GM11168 (cell line): ENCODE measurements around the gene PPM1M.

Experiments
- in situ Hi-C: fragments of 300-500 bp; cut with MboI; formaldehyde crosslinking; loops from one replicate; pipeline ENCODE4 v1.12.0; 2022; ENCODE audit warnings: low sequenced_read_pairs; ENCODE audit not compliant: unreplicated experiment

Gene PPM1M

DNA sequence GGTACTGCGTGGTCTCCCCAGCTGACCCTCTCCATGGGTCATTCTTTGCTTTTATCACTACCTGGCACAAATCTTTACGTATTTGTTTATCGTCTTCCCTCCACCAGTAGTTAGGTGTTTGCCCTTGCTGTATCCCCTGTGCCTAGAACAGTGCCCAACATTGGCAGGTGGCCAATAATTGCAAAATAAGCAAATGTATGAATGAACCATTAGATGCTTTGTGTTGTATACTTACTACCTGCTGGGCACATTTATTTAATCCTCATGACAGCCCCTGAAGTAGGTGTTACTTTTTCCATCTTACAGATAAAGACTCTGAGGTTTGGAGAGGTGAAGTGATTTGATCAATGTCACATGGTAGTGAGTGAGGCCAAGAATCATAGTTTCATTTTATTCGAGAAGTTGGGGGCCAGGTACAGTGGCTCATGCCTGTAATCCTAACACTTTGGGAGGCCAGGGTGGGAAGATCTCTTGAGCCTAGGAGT is 4.6 kb upstream of the PPM1M start:
- in situ Hi-C loops: no loop called here

DNA sequence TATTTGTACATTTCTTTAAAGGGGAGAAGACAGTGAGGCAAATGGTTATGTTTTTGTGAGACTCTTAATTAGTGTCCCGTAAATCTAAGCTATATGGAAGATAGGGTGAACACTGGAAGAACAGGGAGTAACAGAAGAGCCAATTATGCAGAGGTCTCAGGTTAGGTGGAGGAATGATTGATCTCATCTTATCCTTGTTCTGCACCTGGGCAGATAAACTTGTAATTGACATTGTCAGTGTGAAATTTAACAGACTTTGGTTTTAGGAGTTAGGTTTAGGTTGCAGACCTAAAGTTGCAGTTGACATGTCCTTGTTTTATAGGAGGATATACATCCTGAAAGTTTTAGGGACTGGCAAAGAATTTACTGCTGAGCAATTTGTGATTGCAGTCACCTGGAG is 3.5 kb upstream of the PPM1M start:
- in situ Hi-C loops: no loop called here

DNA sequence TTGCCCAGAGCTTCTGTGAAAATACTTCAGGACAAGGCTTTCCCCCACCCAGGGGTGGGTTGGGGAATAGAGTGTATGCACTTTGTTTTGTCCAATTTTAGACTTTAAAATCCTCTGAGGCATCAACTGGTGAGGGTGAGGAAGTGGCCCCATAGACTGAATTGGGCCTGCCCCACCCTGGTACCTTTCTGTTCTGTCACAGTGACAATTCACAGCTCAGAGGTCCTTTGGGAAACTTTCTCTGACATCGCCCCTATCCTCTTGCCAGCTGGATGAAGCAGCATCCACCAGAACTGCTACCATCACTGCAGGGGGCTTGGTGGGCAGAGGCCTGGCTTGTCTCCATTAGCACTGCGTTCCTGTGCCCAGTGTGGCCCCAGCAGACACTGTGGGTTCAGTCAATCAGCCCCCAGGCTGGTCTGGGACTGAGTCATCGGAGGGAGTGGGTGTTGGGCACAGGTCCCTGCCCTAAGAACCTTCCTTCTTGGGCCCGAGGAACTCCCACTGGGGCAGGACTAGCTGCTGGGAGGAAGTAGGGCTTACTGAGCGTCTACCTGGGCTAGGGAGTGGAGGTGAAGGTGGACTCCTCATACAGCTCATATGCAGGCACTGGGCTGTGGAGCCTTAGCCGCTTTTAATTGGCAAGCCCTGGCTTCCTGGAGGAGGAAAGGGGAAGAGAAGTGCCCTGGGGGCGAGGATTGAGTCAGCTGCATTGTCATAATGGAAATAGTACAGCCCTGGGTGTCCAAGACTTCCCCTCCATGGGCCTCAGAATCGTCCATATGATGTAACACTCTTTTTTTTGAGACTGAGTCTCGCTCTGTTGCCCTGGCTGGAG is 1.5 kb upstream of the PPM1M start:
- in situ Hi-C loops: no loop called here

DNA sequence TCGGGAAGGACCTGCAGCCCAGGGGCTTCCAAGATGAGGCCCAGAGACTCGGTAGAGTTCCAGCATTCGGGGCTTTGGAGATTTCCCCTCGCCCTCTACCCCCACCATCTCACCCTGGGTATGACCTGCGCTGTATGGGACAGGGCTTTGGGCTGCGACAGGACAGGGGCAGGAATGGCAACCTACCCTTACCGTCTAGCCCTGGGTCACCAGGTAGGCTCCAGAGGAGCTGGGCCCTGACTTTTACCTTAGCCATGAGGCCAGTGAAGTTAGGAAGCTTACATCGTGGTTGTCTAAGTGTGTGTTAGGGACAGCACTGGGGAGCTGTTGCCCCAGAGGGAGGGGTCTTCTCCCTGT is 683 bp downstream of the PPM1M start:
- in situ Hi-C loops: no loop called here

DNA sequence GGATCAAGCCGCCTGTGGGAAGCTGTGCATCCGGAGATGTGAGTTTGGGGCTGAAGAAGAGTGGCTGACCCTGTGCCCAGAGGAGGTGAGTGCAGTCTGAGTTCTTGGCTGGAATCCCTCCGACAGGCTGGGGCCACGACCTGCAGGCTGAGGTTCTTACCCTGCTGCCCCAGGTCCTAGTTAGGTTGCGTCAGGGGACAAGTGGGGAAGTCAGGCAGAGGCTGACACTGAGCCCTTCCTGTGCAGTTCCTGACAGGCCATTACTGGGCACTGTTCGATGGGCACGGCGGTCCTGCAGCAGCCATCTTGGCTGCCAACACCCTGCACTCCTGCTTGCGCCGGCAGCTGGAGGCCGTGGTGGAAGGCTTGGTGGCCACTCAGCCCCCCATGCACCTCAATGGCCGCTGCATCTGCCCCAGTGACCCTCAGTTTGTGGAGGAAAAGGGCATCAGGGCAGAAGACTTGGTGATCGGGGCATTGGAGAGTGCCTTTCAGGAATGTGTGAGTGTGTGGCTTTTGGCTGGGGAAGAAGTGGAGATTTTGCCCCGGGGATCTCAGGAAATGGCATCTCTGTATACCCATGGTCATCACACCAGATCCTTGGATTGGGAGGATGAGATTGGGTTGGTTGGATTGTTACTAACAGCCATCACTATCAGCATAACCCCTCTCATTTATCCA is 1.3 kb downstream of the PPM1M start:
- in situ Hi-C loops: no loop called here

DNA sequence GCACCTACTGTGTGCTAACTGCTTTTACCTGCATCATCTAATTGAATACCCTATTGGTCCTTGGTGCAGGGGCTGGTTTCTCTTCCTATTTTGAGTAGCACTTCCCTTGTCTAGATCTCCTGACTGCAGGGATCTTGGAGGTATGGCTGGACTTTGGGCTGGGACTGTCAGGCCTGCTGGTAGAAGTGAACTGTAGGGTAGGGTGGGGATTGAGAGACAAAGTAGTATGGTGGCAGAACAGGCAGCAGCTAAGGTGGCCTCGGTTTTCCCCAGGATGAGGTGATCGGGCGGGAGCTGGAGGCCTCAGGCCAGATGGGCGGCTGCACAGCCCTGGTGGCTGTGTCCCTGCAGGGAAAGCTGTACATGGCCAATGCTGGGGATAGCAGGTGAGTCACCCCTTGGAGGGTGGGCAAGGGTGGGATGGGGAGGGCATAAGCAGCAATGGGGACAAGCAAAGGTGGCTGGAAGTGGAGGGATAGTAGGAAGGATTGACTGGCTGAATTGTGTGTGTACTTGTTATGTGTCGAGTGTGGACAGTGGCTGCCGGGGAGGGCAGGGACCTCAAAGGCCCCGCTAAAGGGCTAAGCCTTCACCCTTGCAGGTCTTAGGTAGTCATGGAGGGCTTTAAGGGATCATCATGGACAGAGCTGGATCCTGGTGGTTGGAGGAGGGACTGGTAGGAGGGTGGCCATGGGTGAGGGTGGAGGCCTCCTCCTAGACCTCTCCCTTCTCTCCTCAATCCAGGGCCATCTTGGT is 2.0 kb downstream of the PPM1M start:
- in situ Hi-C loops: no loop called here

DNA sequence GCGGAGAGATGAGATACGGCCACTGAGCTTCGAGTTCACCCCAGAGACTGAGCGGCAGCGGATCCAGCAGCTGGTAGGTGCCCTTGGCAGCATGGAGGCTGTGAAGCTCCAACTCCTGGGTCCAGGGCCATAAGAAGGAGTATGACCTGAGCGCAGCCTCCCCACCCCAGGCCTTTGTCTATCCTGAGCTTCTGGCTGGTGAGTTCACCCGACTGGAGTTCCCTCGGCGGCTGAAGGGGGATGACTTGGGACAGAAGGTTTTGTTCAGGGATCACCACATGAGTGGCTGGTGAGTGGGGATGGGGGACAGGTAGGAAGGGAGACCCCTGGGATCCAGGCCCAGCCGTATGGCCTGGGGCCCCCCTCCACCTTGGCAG is 2.6 kb downstream of the PPM1M start:
- in situ Hi-C loops: no loop called here

DNA sequence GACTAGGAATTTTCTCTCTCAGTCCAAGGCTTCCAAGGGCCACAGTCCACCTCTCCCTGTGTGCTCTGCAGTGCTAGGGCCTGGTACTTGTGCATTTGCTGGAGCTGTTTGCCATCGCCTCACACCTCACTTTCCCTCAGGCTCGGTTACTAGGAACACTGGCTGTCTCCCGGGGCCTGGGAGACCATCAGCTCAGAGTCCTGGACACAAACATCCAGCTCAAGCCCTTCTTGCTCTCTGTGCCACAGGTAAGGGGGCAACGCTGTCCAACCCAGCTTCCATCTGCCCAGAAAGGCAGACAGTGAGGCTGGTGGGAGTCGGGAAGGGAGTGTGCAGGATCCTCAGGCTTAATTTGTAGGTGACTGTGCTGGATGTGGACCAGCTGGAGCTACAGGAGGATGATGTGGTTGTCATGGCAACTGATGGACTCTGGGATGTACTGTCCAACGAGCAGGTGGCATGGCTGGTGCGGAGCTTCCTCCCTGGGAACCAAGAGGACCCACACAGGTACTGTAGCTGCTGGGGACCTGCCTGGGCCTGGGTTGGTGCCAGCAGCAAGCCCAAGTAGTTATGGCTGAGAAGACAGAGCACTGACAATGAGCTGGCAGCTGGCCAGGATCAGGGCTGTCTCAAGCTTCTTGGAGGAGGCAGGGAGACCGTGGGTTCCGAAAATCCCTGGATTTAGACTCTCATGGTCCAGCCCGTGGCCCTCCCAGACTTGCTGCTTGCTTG is 3.4 kb downstream of the PPM1M start:
- in situ Hi-C loops: no loop called here

DNA sequence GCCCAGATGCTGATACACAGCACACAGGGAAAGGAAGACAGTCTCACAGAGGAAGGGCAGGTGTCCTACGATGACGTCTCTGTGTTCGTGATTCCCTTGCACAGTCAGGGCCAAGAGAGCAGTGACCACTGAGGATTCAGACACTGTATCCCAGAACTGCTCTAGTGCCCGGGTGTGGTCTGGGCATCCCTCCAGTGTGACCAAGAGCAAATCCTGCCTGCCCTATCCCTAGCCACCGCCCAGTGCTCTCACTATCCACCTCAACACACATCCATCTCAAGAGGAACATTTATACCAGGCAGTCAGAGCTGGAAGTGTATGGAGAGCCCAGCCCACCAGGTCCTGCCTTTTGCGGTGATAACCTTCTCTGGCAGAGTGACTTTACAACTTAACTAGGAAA is 4.1 kb downstream of the PPM1M start:
- in situ Hi-C loops: no loop called here

DNA sequence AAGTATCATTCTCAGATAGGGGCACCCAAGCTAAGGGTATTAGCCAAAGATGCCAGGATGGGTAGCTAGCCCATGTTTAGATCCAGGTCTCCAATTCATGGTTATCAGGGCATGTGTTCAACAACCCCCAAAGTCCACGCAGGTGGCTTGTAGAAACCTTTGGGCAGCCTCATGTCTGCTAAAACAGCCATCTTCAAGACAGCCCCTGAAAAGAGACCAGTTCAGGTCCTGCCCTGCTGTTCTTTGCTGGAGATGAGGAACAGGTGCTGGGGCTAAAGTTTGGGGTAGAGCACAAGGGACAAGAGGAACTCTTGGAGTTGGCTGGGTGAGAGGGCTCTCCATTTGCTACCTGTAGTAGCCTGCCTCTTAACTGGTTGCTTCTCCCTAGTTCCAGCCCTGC is 4.6 kb downstream of the PPM1M start:
- in situ Hi-C loops: no loop called here

DNA sequence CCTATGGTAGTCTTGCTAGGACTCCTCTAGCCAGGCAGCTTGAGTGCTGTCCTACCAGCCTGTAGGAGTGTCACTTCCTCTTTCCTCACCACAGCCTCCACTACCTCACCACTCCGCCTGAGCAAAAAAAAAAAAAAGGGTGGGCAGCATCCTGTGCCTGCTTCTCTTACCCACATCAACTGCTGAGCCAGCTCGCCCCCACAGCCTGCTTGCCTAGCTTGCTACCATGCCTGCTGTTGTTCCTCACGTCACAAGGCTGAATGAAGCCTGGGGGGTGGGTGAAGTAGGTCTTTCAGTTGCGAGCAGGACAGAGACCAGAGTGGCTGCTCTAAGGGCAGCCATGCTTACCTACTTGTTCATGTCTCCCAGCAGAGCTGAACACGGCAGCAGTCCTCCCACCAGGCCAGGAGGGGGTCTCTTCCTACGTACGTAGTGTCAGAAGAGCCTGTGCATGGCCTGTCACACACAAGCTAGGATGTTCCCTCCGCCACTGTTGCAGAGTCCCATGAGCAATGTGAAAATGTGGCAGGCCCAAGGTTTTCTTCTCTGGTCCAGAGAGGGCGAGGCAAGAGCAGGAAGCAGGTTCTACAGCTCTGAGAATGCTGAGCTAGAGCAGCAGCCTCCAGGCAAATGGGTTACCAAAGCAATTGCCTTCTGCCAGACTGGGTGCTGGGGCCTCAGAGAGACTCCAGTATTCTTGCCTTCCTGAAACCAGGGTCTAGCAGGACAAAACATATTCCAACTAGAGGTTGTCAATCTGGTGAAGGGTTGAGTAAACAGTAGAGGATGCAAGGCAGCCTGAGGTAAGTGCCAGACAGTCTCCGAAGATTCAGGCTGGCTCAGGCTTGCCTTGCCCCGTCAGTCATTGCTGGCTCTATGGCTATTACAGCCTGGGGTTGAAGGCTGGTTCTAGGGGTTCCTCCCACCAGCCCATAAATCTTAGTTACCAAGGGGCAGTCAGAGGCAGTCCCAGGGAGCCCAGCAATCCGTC is 8.1 kb downstream of the PPM1M start:
- in situ Hi-C loops: no loop called here

DNA sequence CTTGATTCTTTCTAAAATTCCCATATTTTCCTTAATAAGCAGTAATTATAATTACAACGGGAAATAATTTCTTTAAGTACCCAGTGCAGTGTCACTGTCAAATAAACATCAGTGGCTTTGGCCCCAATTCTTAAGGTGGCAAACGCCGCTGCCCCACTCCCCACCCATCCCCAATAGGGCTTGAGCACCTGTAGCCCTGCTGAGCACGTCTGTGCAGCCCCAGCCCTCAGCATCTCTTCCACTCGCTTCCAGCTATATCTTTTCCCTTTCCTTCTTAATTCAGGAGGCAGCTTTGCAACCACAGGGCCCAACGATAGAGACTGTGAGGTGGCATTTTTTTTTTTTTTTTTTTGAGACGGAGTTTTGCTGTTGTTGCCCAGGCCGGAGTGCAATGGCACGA is 9.0 kb downstream of the PPM1M start:
- in situ Hi-C loops: no loop called here

DNA sequence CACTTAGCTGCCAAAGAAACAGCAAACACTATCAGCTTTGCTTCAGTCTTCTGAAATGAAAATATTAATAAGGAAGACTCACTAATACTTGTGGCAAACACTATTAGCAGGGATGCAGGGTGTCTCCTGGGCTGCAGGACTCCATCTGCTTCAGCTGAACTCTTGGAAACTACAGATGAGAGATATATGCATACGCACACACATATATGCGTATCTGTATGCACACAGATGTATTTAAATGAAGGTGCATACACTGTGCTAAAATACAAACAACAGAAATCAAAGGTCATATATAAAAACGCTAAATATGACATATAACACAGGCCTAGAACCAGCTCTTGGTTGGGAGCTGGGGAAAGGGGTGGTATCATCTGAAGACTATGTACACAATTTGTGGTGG is 10.6 kb downstream of the PPM1M start:
- in situ Hi-C loops: no loop called here

DNA sequence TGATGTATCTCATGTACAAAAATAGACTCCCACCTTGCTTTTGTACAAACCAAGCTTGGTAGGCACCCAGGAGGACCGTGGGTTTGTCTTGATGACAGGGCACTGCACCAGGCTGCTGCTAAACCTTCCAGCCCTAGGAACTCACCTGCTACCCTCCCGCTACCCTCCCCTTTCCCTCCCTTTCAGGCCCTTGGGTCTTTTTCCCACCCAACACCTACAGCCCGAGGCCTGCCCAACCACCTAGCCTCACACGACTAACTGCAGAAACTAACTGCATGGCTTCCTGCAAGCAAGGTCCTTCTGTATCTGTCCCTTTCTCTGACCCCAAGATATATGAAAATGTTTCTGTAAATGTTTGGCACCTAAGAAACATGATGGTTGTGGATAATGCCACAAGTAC is 11.1 kb downstream of the PPM1M start:
- in situ Hi-C loops: no loop called here

DNA sequence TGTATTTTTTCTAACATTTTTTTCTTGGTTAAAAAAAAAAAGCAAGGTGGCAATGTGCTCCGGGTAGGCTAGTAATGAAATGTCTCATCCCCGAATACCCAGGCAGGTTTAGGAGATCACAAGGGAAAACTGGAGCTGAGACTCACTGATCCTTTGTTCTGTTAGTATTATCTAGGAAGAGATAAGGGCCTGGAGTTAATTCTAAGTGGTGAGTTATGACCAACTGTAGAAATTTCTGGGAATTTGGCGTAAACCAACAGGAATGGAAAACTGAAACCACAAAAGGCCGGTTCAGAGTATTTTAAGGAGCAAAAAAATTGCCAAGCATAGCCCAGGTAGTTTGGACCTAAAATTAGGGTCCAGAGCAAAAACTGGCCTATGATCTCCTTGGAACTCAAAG is 12.4 kb downstream of the PPM1M start:
- in situ Hi-C loops: no loop called here

DNA sequence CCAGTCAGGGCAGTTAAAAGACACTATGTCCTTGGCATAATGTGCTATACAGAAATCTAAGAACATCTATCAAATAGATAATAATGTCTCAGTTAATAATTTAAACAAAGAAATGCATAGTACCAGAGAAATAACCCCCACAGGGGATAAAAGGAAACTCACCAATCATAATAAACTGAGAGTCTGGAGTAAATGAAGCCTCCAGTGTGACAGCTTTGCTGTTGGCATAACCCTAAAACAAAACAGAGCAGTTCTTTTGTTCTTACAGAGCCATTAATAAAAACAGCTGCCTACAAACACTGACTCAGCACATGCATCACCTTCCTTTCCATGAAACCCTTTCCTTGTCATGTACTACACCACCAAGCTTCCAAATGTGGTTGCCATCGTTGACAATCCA is 13.5 kb downstream of the PPM1M start:
- in situ Hi-C loops: no loop called here

DNA sequence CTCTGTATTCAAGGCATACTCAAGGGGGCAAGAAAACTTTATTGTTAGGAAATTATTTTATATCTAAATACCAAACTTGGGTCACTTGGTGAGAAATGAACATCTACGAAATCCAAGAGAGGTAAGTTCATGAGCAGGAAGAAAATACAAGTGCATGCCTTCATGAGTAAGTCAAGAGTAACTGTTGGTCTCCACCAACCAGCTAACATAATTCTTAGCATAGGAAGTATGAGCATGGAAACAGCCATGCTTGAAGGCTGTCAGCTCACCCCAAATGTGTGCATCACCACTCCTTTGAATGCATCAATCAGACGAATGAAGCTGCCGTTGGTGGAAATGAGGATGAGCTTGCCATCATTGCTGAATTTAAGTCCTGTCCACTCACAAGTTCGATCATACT is 13.9 kb downstream of the PPM1M start:
- in situ Hi-C loops: no loop called here

DNA sequence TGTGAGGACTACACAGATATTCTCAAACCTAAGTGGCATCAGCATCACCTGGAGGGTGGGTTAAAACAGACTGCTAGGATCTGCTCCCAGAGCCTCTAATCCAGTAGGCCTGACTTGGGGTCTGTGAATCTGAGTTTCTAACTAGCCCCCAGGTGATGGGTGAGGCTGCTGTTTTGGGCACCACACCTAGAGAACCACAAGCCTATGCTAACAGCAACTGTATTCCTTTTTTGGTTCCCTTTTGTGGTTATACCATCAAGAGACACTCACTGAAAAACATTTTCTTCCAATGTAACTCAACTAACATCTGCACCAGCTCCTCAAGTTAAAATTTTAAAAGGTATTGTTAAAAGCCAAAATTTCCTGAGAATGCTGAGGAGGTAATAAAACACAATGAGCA is 16.9 kb downstream of the PPM1M start:
- in situ Hi-C loops: no loop called here

DNA sequence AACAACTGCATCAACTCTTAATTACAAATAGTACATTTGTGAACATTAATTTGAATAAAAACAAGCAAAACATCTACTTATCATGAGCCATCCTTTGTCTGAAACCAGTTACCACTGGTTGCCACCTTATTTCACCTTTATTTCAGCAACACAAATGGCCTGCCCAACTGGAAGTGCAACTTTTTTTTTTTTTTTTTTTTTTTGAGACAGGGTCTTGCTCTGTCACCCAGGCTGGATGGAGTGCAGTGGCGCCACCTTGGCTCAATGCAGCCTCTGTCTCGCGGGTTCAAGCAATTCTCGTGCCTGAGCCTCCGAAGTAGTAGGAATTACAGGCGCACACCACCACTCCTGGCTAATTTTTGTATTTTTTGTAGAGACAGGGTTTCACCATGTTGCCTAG is 19.8 kb downstream of the PPM1M start:
- in situ Hi-C loops: no loop called here
